ENCODE data around the gene LAMA1. TPM values are rescaled to one million over a fixed set of nuclear protein-coding genes. Genes with fewer than 3 reads are reported as not detected.
A peak's percentile ranks its signal among the peaks of the same experiment; 100 is the strongest.
"Not testable (repeated sequence)": the region's sequence is repeated elsewhere in the genome, so short reads cannot be mapped to it uniquely, and the experiment has no call there.

The LAMA1 gene, protein sequence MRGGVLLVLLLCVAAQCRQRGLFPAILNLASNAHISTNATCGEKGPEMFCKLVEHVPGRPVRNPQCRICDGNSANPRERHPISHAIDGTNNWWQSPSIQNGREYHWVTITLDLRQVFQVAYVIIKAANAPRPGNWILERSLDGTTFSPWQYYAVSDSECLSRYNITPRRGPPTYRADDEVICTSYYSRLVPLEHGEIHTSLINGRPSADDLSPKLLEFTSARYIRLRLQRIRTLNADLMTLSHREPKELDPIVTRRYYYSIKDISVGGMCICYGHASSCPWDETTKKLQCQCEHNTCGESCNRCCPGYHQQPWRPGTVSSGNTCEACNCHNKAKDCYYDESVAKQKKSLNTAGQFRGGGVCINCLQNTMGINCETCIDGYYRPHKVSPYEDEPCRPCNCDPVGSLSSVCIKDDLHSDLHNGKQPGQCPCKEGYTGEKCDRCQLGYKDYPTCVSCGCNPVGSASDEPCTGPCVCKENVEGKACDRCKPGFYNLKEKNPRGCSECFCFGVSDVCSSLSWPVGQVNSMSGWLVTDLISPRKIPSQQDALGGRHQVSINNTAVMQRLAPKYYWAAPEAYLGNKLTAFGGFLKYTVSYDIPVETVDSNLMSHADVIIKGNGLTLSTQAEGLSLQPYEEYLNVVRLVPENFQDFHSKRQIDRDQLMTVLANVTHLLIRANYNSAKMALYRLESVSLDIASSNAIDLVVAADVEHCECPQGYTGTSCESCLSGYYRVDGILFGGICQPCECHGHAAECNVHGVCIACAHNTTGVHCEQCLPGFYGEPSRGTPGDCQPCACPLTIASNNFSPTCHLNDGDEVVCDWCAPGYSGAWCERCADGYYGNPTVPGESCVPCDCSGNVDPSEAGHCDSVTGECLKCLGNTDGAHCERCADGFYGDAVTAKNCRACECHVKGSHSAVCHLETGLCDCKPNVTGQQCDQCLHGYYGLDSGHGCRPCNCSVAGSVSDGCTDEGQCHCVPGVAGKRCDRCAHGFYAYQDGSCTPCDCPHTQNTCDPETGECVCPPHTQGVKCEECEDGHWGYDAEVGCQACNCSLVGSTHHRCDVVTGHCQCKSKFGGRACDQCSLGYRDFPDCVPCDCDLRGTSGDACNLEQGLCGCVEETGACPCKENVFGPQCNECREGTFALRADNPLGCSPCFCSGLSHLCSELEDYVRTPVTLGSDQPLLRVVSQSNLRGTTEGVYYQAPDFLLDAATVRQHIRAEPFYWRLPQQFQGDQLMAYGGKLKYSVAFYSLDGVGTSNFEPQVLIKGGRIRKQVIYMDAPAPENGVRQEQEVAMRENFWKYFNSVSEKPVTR (N-terminal part only)
- 95.7 TPM for polyA plus RNA-seq (ENCODE audit: insufficient read length)
- long read RNA-seq, donor 1, full-length matches to known transcripts = 3 of 3 reads
- long read RNA-seq, donor 1, partial matches to known transcripts = 0 of 3 reads
- long read RNA-seq, donor 1, other reads (novel, unspliced or antisense) = 0 of 3 reads
- long read RNA-seq, donor 2, partial matches to known transcripts = 0 of 2 reads
- long read RNA-seq, donor 2, other reads (novel, unspliced or antisense) = 0 of 2 reads
- long read RNA-seq, donor 3, full-length matches to known transcripts = 3 of 3 reads
- long read RNA-seq, donor 3, partial matches to known transcripts = 0 of 3 reads
- long read RNA-seq, donor 3, other reads (novel, unspliced or antisense) = 0 of 3 reads
- long read RNA-seq, donor 4 = 0 reads
- long read RNA-seq, donor 5, full-length matches to known transcripts = 2 of 9 reads
- long read RNA-seq, donor 5, partial matches to known transcripts = 7 of 9 reads
- long read RNA-seq, donor 5, other reads (novel, unspliced or antisense) = 0 of 9 reads
- long read RNA-seq, donor 6 = 0 reads
- long read RNA-seq, donor 7, partial matches to known transcripts = 0 of 1 reads
- long read RNA-seq, donor 7, other reads (novel, unspliced or antisense) = 0 of 1 reads
- long read RNA-seq, donor 8, full-length matches to known transcripts = 1 of 1 reads
- long read RNA-seq, donor 8, partial matches to known transcripts = 0 of 1 reads
- long read RNA-seq, donor 8, other reads (novel, unspliced or antisense) = 0 of 1 reads

GRCh38 chr18:7117390-7118355 is at the start of gene LAMA1:
Gene LAMA1, minus strand, starts transcription at chr18:7117797. Its CDS starts 77 bp downstream, at chr18:7117720.
- peak; percentile 49 for DNase-seq

DNA sequence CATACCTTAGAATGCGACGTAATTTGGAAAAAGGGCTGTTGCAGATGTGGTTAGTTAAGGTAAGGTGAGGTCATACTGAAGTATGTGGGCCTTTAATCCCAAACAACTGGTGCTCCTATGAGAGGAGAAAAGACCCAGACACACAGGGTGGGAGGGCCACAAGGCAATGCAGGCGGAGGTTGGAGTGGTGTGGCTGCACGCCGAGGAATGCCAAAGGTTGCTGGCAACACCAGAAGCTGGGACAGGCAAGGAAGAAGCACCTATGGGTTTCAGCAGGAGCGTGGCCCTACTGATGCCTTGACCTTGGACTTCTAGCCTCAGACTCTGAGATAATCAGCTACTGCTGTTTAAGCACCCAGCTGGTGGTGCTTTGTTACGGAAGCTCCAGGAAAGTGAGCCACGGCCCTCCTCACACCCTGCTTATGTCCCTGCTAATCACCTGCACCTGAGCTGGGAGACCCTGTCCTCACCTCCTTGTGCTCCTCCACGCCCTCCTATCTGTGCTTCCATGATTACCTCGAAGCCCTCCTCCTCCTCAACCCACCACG is 48.3 kb upstream of the LAMA1 start:
- DNase-seq = no peak

DNA sequence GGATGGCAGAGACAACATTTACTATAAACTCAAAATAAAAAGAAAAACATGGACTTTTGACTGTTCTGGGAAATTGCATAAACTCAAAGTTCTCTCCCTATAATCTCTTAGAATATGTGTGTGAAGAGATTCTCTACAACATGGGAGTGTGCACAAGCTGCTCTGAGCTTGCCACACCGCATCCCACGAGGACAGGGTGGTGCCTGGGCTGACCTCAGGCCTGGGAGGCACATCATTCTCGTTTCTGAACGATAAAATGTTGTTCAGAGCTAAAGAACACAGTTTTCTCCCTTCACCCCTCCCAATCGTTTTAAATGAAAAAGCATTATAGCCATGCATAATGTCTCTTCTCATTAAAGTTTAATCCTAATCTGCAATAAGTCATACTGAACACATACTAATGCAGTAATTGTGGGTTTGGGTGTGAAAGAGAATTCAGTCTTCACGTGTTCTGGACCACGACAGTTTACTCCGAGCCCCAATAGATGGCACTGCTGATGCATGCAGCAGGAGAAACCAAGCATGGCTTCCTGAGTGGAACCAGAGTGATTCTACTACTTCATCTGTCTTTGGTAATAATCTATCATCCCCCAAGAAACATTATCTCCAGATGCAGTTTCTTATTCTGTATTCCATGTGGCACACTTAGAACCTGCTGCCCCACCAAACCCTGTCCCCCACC is 46.9 kb upstream of the LAMA1 start:
- DNase-seq = no peak

DNA sequence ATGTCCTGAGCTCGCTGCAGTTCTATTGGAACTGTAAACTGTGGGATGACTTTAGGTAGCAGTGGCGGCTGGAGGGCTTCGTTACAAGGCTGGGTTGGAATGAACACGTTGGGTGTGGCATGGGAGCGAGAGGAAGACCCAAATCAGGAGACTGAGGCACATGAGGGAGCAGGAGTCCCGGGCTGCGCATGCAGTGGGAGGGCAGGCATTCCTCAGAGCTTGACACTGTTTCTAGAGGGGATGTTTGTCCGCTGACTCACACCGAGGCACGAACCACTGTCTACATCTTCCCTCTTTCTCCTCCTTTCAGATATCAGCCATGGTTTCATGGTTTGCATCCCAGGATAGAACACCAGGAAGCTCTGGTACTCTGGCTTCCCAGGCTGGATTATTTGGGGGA is 40.6 kb upstream of the LAMA1 start:
- no peak for DNase-seq

DNA sequence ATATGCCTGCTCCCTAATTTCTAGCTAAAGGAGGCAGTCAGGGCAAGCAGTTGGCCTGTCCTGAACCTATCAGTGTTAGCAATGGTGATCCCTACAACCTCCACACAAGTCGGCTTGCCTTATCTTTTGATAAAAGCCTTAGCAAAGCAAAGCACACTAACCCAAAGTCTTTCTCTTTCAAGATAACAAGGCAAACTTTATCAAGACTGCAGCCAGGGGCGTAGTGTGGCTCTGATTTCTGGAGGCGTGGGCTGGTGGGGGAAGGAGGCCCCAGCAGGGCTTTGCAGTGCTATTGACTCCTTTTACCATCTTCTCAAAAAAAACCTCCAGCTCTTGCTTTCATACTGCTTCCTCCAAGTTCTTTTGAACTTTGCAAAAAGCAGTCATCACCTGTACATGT is 40.2 kb upstream of the LAMA1 start:
- DNase-seq = no peak

DNA sequence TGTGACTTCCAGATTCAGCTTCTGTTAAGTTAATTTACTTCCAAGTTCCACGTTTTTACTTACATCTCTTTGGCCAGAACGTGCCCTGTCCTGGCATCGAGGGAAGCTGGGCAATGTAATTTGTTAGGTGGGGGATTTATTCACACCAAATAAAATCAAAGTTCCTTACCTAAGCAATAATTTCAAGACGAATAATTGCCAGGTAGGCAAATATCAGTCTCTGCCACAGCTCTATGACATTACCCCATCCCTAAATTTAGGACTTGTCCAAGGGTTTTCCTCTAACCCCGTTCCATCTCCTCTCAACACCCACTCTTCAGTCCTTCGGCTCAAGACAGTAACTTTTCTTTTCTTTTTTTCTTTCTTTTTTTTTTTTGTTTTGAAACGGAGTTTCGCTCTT is 38.3 kb upstream of the LAMA1 start:
- DNase-seq = no peak

GRCh38 chr18:7155092-7155491 is 37.5 kb upstream of the LAMA1 start:
- DNase-seq = no peak

DNA sequence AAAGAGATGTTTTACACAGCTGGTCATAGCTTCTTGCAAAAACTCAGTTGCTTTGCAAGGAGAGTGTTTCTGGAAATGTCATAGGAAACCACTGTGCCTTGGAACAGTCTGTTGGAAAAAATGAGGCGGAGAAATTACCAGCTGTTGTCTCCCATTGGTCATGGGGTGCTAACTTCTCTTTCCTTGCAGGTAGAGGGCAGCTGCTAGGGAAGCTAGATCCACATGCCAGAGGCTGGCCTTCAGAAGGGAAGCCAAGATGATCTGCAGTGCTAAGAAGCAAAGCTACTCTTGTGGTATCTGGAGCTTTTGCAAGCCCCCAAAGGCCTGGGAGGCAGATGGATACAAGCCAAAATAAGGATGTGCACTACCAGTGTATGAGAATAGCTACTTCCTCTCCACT is 34.8 kb upstream of the LAMA1 start:
- no peak for DNase-seq

GRCh38 chr18:7147399-7147798 is 29.8 kb upstream of the LAMA1 start:
- DNase-seq = no peak

GRCh38 chr18:7146067-7146466 is 28.5 kb upstream of the LAMA1 start:
- DNase-seq = no peak

GRCh38 chr18:7144921-7145320 is 27.3 kb upstream of the LAMA1 start:
- not testable (repeated sequence) for DNase-seq

GRCh38 chr18:7141287-7141686 is 23.7 kb upstream of the LAMA1 start:
- no peak for DNase-seq

DNA sequence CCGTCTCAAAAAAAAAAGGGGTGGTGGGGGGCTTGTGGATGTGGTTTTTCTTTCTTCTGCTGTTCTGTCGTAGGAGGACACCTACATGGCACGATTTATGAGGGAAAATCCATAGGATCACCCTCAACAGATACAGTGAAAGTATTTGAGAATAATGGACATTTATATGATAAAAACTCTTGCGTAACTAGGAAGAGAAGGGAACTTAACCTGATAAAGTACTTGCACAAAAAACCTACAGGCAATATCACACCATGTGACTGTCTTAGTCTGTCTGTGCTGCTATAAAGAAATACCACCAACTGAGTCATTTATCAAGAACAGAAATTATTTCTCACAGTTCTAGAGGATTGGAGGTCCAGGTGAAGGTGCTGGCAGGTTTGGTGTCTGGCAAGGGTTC is 21.8 kb upstream of the LAMA1 start:
- no peak for DNase-seq

DNA sequence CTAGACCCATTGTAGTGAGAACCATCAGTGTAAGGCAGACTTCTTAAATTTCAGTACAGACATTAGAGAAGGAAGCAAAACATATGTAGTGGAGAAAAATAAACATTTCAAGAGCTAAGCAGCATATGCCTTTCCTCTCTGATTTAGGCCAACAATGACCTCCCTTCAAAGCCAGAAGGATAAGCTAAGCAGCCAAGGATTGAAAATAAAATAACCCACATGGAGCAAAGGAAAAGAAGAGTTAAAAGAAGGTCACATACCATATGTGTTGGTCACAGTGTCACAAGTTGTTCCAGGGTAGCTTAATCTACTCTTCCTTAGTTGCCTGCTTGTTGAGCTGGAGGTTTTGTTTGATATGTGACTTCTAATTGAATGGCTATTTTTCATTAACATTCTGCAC is 15.6 kb upstream of the LAMA1 start:
- DNase-seq = no peak

DNA sequence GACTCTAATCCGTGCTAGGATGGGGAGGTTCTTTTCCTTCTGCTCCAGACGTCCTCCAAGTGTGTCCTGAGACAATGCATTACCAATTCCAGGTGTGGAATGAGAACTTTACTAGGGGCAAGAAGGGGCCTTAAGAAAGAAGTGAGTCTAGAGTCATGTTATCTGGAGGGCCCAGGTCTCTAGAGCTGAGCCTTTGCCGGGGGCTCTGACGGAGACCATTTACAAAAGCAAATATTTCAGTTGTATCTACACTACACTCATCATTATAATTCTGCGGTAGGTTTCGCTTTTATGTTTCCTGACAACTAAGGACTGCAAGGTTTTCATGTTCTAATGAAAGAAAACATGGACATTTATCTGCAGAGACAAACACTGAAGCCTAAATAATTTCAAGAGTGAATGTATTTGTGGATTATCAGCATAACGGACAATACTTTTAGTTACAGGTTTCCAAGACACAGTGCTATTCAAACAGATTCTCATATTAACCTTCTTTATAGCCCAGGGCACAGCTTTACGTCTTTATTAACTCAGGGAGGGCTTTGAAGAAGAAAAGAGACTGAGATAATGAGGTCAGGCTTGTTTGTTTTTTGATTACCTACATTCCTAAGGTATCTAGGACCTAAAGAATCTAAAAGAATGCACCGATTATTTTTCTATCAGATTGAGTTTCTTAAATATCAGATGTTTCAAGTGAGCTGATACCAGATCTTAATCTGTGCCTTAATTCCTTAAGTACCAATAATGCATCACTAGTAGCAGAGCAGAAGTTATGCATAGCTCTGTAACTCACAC is 15.0 kb upstream of the LAMA1 start:
- DNase-seq = no peak

DNA sequence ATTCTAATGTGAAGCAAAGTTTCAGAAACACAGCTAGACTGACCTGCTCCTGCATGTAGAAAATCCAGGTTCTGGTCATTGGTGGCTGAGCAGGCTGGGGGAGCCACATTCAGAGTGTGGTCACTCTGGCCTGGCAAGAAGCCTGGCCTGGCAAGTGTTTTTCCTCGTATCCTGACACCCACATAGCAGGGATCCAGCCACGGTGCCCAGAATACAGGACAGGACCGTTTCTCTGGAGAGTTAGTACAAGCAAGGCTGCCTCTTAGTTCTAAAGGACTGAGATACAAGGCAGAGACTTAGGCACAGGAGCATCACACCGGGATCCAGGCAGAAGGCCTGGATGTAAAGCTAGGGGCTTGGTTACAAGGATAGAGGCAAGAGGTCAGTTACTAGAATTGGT is 4.8 kb upstream of the LAMA1 start:
- DNase-seq = no peak

DNA sequence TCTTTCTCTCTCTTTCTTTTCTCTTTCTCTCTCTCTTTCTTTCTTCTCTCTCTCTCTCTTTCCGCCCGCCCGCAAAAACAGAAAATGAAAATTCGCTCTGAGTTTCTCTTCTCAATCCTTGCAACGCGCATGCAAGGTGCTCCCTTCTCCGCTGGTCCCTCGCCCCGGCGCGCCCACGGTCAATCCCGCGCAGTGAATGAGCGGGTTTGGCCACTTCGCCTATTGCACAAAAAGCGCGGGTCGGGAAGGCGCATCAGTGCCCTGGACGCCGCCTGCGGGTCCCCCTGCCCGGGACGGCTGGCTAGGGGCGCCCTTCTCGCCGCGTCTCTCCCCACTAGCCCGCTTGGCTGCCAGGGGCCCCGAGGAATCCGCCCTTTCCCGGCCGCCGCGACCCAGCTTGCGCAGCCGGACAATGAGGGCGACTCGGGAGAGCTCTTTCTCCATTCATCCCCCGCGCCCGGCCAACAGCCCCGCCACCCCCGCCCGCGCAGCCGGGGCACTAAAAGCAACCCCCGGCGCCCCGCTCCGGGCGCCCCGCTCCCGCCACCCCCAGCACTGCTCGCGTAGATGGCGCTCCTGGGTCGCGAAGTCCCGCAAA is 706 bp downstream of the LAMA1 start:
- DNase-seq = no peak

Data from left kidney (tissue), 8 donors.